T-helper 17 cell (primary cell): Measurements from ENCODE around the gene RABEP1. TPM values are rescaled to one million over a fixed set of nuclear protein-coding genes. Genes with fewer than 3 reads are reported as not detected.

Experiments used
- ATAC-seq: fragments of 150-1000 bp; cut with Tn5 transposase; 2 replicates; pipeline ENCODE4 v1.10.0; 2021; ENCODE audit warnings: mild to moderate bottlenecking, moderate library complexity
- DNase-seq, 3 donors: peaks; one replicate each; pipeline versions ENCODE4 v3.0.0 to v3.0.0-alpha.2; 2020 to 2021
- H3K9me3 ChIP-seq: one replicate; pipeline ENCODE4 v1.7.0; 2013; ENCODE audit warnings: low read length, mild to moderate bottlenecking; ENCODE audit not compliant: control insufficient read depth, poor library complexity, severe bottlenecking
- H3K27ac Mint-ChIP-seq: one replicate; pipeline ENCODE4 v1.8.0; 2022; ENCODE audit warnings: mild to moderate bottlenecking, moderate library complexity, mixed read lengths
- H3K27me3 Mint-ChIP-seq: one replicate; pipeline ENCODE4 v1.8.0; 2022; ENCODE audit warnings: mixed read lengths
- H3K36me3 Mint-ChIP-seq: one replicate; pipeline ENCODE4 v1.8.0; 2022; ENCODE audit warnings: low read depth, mixed read lengths
- H3K4me1 Mint-ChIP-seq: one replicate; pipeline ENCODE4 v1.8.0; 2022; ENCODE audit warnings: mild to moderate bottlenecking, mixed read lengths
- H3K4me3 Mint-ChIP-seq: one replicate; pipeline ENCODE4 v1.8.0; 2022; ENCODE audit warnings: mild to moderate bottlenecking, moderate library complexity, mixed read lengths
- total RNA-seq, 4 donors: library from RNA in 2 of 4; stranded (reverse) in 2 of 4; gene quantifications; one replicate each; pipeline ENCODE4 v1.2.3 and lab custom pipeline; 2022 to 2026

Gene RABEP1
- total RNA-seq, 2 donors from 2014 or later, result 33.2 to 33.6 TPM

DNA sequence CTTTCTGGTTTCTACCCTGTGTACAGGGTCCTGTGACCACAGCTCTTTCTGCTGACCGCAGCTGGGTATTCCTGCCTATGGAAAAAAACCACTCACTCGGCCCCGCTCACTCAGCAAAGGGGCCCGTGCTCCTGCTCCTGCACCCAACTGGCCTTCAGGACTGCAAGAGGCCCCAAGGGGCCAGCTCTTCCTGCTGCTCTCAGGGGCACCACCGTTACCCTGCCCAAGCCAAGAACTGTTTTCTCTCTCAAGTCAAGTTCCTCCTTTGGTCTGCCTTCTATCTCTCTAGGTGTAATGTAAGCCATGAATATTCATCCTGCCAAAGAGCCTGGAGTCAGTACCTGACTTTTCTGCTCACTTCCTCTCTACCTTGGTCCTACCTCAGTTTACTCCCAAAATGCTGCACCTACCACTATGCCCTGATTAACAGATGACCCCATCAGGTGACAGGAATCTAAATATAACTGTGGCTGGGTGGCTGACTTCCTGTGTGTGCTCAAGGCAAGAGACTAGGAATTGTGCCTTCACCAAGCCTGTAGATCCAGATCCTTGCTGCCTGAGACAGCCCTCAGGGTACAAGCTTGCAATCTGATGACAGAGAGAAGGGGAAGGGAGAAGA lies 27.1 kb upstream of the RABEP1 start:
- H3K27ac Mint-ChIP-seq, result peak overlapping the region; percentile 8
- ATAC-seq, result no peak

DNA sequence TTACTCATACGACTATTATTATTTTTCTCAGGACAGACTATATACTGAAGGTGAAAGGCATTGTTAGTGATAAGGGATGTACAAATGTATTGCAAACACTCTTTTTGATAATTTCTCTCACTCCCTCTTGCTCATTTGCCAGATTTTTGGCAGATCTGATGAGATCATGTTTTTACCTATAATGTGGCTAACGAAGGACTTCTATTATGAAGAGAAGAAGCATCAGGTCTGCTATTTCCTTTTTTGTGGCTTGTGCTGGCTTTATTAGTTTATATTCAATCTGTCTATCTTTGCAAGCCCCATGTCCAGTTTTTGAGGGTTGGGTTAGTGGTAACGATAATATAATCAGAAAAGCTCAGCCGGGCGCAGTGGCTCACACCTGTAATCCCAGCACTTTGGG lies 25.0 kb upstream of the RABEP1 start:
- peaks cover 5% of the 10 kb centered on the region for H3K27me3 Mint-ChIP-seq
- peaks cover 8% of the 10 kb centered on the region for H3K4me1 Mint-ChIP-seq
- peaks cover 2% of the 10 kb centered on the region for H3K36me3 Mint-ChIP-seq
- no peak overlapping the region for H3K27ac Mint-ChIP-seq
- no peak for ATAC-seq
- no peak for DNase-seq
- no peak overlapping the region for H3K4me3 Mint-ChIP-seq
- no peaks in the 10 kb centered on the region for H3K9me3 ChIP-seq

More for the DNA sequence above, 27.1 kb upstream of the RABEP1 start:
- peaks cover 8% of the 10 kb centered on the region for H3K4me1 Mint-ChIP-seq
- peaks cover 2% of the 10 kb centered on the region for H3K36me3 Mint-ChIP-seq
- peaks cover 5% of the 10 kb centered on the region for H3K27me3 Mint-ChIP-seq
- no peak for DNase-seq
- no peaks in the 10 kb centered on the region for H3K9me3 ChIP-seq
- peak overlapping the region; percentile 43 for H3K4me3 Mint-ChIP-seq

DNA sequence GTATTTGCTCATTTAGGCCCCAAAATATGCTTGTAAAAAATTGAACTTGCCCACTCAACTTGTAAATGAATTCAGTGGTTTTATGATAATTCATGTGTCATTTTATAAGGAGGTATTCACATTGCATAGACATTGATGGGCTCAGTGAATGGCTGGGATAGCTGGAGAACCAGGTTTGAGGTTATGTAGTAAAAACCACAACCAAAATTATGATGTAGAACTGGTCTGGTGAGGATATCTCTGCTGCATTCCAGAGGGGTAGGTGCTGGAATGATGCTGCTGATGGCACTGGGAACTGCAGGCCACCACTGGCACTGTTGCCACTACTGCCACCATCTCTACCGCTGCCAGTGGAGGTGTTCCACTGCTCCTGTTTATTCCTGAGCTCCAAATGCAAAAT lies 21.5 kb upstream of the RABEP1 start:
- Mint-ChIP-seq H3K36me3 (no peaks in the 10 kb centered on the region), H3K27ac (no peak overlapping the region), H3K4me1 (peaks cover 5% of the 10 kb centered on the region), H3K4me3 (no peak overlapping the region), H3K27me3 (no peaks in the 10 kb centered on the region)
- no peak for DNase-seq
- H3K9me3 ChIP-seq, result no peaks in the 10 kb centered on the region
- ATAC-seq, result no peak

- no peak for ATAC-seq
- no peaks in the 10 kb centered on the region for H3K9me3 ChIP-seq
- no peak for DNase-seq
- Mint-ChIP-seq H3K4me3 (no peak overlapping the region), H3K27ac (no peak overlapping the region), H3K27me3 (no peaks in the 10 kb centered on the region), H3K4me1 (peaks cover 5% of the 10 kb centered on the region), H3K36me3 (no peaks in the 10 kb centered on the region)
Observed at GRCh38 chr17:5262416-5262991, 19.6 kb upstream of the RABEP1 start.

GRCh38 chr17:5263441-5263840 lies 18.6 kb upstream of the RABEP1 start:
- Mint-ChIP-seq H3K27me3 (no peaks in the 10 kb centered on the region), H3K4me3 (no peak overlapping the region), H3K36me3 (no peaks in the 10 kb centered on the region), H3K27ac (no peak overlapping the region), H3K4me1 (peaks cover 5% of the 10 kb centered on the region)
- ATAC-seq, result no peak
- no peaks in the 10 kb centered on the region for H3K9me3 ChIP-seq
- no peak for DNase-seq

GRCh38 chr17:5264893-5265292 lies 17.2 kb upstream of the RABEP1 start:
- H3K4me1 Mint-ChIP-seq, result peaks cover 3% of the 10 kb centered on the region
- no peaks in the 10 kb centered on the region for H3K9me3 ChIP-seq
- DNase-seq, result no peak
- H3K36me3 Mint-ChIP-seq, result no peaks in the 10 kb centered on the region
- no peak overlapping the region for H3K27ac Mint-ChIP-seq
- H3K27me3 Mint-ChIP-seq, result no peaks in the 10 kb centered on the region
- H3K4me3 Mint-ChIP-seq, result no peak overlapping the region
- ATAC-seq, result no peak

DNA sequence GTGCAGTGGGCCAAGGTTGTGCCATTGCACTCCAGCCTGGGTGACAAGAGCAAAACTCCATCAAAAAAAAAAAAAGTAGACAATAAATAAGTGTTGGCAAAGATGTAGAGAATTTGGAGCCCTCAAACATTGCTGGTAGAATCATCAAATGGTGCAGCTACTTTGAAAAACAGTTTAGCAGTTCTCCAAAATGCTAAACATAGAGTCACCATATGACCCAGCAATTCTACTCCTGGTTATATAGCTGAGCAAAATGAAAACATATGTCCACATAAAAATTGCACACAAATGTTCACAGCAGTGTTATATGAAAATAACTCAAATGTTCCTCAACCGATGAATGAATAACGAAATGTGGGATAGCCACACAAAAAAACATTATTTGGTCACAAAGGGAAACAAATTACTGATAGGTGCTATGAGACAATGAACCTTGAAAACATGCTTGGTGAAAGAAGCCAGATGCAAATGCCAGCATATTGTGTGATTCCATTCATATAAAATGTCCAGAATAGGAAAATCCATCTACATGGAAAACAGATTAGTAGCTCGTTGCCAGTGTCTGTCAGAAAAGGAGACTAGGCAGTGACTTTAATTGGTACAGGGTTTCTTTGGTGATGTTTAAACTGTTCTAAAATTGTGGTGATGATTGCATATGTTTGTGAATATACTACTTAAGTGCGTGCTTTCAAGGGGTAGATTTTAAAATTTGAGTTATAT lies 12.7 kb upstream of the RABEP1 start:
- Mint-ChIP-seq H3K27me3 (peaks cover 10% of the 10 kb centered on the region), H3K27ac (no peak overlapping the region), H3K4me3 (no peak overlapping the region), H3K36me3 (no peaks in the 10 kb centered on the region), H3K4me1 (no peaks in the 10 kb centered on the region)
- ATAC-seq, result no peak
- no peaks in the 10 kb centered on the region for H3K9me3 ChIP-seq
- DNase-seq, result no peak

DNA sequence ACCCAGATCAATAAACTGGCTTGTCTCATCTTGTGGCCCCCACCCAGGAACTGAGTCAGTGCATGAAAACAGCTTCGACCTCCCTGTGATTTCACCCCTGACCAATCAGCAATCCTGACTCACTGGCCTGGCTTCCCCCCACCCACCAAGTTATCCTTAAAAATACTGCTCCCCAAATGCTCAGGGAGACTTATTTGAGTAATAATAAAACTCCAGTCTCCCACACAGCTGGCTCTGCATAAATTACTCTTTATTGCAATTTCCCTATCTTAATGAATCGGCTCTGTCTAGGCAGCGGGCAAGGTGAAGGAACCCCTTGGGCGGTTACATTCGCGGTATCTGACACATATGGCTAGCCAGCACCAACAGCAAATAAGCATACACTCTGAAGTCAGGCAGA lies 9.8 kb upstream of the RABEP1 start:
- no peak for DNase-seq
- no peak for ATAC-seq

DNA sequence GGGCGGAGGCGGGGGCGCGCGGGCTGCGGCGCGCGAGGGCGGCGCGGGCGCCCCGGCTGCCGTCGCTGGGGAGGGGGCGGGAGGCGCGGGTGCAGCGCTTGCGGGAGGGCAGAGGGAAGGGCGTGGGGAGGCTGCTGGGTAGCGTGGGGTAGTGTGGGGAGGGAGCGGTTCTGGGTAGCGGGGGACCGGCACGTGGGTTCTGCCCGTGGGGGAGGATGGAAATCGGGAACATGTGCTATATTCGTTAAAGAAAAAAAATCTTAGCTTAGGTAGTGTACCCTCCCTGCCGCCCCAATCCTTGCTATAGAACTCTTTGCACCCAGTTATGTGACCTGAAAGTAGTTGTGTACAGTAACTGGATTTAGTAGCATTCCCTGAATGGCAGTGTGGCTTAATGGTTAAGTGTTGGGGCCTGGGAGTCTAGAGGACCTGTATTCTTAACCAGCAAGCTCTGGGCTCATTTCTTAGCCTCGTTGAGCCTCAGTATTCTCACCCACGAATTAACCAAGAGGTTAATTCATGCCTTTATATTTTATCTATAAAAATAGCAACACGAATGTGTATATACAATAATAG lies 646 bp downstream of the RABEP1 start:
- Mint-ChIP-seq H3K4me1 (peaks cover 22% of the 10 kb centered on the region), H3K4me3 (peak overlapping the region; percentile 93), H3K27ac (peak overlapping the region; percentile 69), H3K36me3 (peaks cover 5% of the 10 kb centered on the region), H3K27me3 (no peaks in the 10 kb centered on the region)
- peak; percentile 55 for ATAC-seq
- H3K9me3 ChIP-seq, result no peaks in the 10 kb centered on the region
- peak in 1 of 3 donors; percentile 35 for DNase-seq

More for the DNA sequence above, 9.8 kb upstream of the RABEP1 start:
- no peak overlapping the region for H3K27ac Mint-ChIP-seq
- H3K4me1 Mint-ChIP-seq, result no peaks in the 10 kb centered on the region
- no peaks in the 10 kb centered on the region for H3K36me3 Mint-ChIP-seq
- no peak overlapping the region for H3K4me3 Mint-ChIP-seq
- no peaks in the 10 kb centered on the region for H3K9me3 ChIP-seq
- peaks cover 10% of the 10 kb centered on the region for H3K27me3 Mint-ChIP-seq

- H3K4me1 Mint-ChIP-seq, result peaks cover 28% of the 10 kb centered on the region
- no peaks in the 10 kb centered on the region for H3K9me3 ChIP-seq
- H3K4me3 Mint-ChIP-seq, result peak overlapping the region; percentile 93
- DNase-seq, result no peak
- no peak for ATAC-seq
- H3K36me3 Mint-ChIP-seq, result peaks cover 5% of the 10 kb centered on the region
- no peaks in the 10 kb centered on the region for H3K27me3 Mint-ChIP-seq
- H3K27ac Mint-ChIP-seq, result peak overlapping the region; percentile 9
Observed at GRCh38 chr17:5283571-5284315, 1.7 kb downstream of the RABEP1 start.

- H3K27me3 Mint-ChIP-seq, result no peaks in the 10 kb centered on the region
- ATAC-seq (no peak), DNase-seq (no peak)
- H3K27ac Mint-ChIP-seq, result no peak overlapping the region
- peaks cover 5% of the 10 kb centered on the region for H3K36me3 Mint-ChIP-seq
- H3K4me1 Mint-ChIP-seq, result peaks cover 34% of the 10 kb centered on the region
- no peaks in the 10 kb centered on the region for H3K9me3 ChIP-seq
- H3K4me3 Mint-ChIP-seq, result peak overlapping the region; percentile 19
Observed at GRCh38 chr17:5284681-5285080, 2.6 kb downstream of the RABEP1 start.

GRCh38 chr17:5286846-5287245 lies 4.8 kb downstream of the RABEP1 start:
- H3K9me3 ChIP-seq, result no peaks in the 10 kb centered on the region
- peak overlapping the region; percentile 4 for H3K4me3 Mint-ChIP-seq
- peaks cover 36% of the 10 kb centered on the region for H3K4me1 Mint-ChIP-seq
- H3K36me3 Mint-ChIP-seq, result peaks cover 5% of the 10 kb centered on the region
- no peaks in the 10 kb centered on the region for H3K27me3 Mint-ChIP-seq
- H3K27ac Mint-ChIP-seq, result no peak overlapping the region
- ATAC-seq (no peak), DNase-seq (no peak)
